ENCODE measurements around the gene NADK2. TPM values are rescaled to one million over a fixed set of nuclear protein-coding genes. Genes with fewer than 3 reads are reported as not detected.

Gene NADK2
- total RNA-seq, 1 experiment from 2014 or later: 21.2 TPM

DNA sequence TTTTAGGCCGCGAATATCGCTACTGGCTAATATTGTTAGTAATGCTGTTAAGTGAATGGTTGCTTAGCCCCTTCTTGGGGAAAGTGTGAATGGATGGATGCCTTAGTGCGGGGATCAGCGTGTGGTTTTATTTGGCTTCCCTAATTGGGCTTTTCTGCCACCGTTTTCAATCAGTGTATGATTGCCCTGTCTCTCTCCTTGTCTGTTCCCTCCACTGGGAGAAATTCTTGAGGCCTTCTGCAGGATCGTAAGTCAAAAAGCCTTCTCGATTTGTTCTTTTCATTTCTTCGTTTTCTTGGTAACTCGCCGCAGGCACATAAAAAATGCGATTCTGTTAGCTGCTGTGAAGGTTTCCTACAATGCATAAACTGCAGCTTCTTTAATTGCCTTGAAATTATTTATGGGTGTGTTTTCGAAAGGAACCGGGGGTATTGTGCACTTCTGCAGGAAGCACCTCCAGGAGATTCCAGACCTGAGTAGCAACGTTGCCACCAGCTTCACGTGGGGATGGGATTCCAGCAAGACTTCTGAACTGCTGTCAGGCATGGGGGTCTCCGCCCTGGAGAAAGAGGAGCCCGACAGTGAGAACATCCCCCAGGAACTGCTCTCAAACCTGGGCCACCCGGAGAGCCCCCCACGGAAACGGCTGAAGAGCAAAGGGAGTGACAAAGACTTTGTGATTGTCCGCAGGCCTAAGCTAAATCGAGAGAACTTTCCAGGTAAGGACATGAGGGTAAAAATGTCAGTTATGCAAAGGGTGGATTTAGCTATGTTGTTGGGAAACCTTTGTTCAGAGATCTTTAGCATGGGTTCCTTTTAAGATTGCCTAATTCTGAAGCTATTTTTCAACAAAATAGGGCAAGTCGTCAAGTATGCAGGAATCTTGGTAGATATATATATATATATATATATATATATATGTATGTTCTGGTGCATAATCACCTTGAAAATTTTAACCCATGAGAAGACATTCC is 89.1 kb downstream of the NADK2 start:
- CTCF ChIA-PET: interaction anchor here (1.0 to 2.5 kb wide), 3 partner anchors 26 to 90 kb away, joined by 3 to 13 read pairs (median 10); no protein-coding TSS in a partner anchor
- Histone ChIP-seq H3K27ac (ENCODE audit: low read depth, low read length) (peak overlapping the region; percentile 27), H3K36me3 (ENCODE audit: control insufficient read depth in 1 of 2, insufficient read depth in 2 of 2, low read length in 2 of 2) (peaks cover 25 to 26% of the 10 kb centered on the region in 2 experiments; a peak in 3 of 4 replicates), H3K4me2 (ENCODE audit: low read length) (peak overlapping the region; percentile 79), H3K4me1 (ENCODE audit: control insufficient read depth in 1 of 2, insufficient read depth in 2 of 2, low read length in 2 of 2) (peaks cover 6 to 12% of the 10 kb centered on the region in 2 experiments; a peak in 3 of 4 replicates), H3K4me3 (replicated peaks in 1 of 2; ENCODE audit: low read depth in 1 of 2, low read length in 2 of 2) (peak overlapping the region; percentile 73 to 81), H4K20me1 (ENCODE audit: insufficient read depth) (no peaks in the 10 kb centered on the region; the same call in 1 of the 2 replicates), H3K27me3 (ENCODE audit: insufficient read depth, low read length) (no peaks in the 10 kb centered on the region), H2AFZ (ENCODE audit: low read depth, low read length, poor library complexity, severe bottlenecking) (no peak overlapping the region), H3K9ac (ENCODE audit: low read length) (peak overlapping the region; percentile 83), H3K79me2 (ENCODE audit: insufficient read depth, low read length) (peaks cover 57% of the 10 kb centered on the region), H3K9me2 (ENCODE audit: insufficient read depth) (no peaks in the 10 kb centered on the region), H3K9me3 (ENCODE audit: control insufficient read depth in 1 of 2, insufficient read depth in 1 of 2, low read depth in 1 of 2, low read length in 2 of 2) (no peaks in the 10 kb centered on the region)
- POLR2A ChIA-PET: no interaction called here
- RAD21 ChIA-PET (ENCODE audit: low non-redundant PET in 1 of 2, low total read pairs in 2 of 2, uncharacterized antibody in 2 of 2, unreplicated experiment in 2 of 2): interaction anchor here in 1 of 2 experiments (0.7 kb wide), 1 partner anchor 68 kb away, joined by 4 read pairs; no protein-coding TSS in a partner anchor
- no peak for ATAC-seq
- DNase-seq (ENCODE audit: low read depth, low spot score): no peak
- TSS peak; percentile 78 for BruUV-seq (replicated peaks)
- intact Hi-C loops (cut with micrococcal nuclease): loop anchor here (5.0 kb wide), 1 partner anchor 90 kb away; the partner anchor contains the start of gene NADK2
- peak; percentile 54 for TF ChIP-seq ZFX (IDR thresholded peaks at IDR 0.05)
- TF ChIP-seq, protein P1, sequence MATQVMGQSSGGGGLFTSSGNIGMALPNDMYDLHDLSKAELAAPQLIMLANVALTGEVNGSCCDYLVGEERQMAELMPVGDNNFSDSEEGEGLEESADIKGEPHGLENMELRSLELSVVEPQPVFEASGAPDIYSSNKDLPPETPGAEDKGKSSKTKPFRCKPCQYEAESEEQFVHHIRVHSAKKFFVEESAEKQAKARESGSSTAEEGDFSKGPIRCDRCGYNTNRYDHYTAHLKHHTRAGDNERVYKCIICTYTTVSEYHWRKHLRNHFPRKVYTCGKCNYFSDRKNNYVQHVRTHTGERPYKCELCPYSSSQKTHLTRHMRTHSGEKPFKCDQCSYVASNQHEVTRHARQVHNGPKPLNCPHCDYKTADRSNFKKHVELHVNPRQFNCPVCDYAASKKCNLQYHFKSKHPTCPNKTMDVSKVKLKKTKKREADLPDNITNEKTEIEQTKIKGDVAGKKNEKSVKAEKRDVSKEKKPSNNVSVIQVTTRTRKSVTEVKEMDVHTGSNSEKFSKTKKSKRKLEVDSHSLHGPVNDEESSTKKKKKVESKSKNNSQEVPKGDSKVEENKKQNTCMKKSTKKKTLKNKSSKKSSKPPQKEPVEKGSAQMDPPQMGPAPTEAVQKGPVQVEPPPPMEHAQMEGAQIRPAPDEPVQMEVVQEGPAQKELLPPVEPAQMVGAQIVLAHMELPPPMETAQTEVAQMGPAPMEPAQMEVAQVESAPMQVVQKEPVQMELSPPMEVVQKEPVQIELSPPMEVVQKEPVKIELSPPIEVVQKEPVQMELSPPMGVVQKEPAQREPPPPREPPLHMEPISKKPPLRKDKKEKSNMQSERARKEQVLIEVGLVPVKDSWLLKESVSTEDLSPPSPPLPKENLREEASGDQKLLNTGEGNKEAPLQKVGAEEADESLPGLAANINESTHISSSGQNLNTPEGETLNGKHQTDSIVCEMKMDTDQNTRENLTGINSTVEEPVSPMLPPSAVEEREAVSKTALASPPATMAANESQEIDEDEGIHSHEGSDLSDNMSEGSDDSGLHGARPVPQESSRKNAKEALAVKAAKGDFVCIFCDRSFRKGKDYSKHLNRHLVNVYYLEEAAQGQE (IDR thresholded peaks at IDR 0.05; ENCODE audit: low read depth): no peak

All from HCT116 (cell line).